ENCODE results near the gene KCNK18.

The KCNK18 gene

DNA sequence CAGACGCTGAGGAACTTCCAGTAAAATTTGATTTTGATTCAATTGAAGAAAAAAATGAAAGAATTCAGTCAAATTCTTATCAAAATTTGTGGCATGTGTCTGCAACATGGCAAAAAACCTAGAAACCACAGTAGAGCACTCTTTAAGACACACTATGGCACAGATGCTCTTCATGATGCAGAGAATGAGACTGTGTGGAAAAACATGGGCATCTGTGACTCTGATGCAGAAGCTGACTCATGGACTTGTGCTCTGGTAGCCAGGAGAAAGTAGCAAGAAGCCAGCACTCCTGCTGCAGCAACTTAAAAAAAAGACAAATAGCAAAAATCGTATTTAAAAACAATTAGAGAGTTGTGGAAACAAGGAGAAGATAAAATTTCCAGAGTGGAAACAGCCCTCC lies 8.9 kb upstream of the KCNK18 start:
- Histone ChIP-seq H4K20me1 (ENCODE audit: insufficient read depth, low read length) (no peaks in the 10 kb centered on the region), H3K4me3 (ENCODE audit: low read depth in 1 of 2, low read length in 2 of 2) (no peak overlapping the region)

DNA sequence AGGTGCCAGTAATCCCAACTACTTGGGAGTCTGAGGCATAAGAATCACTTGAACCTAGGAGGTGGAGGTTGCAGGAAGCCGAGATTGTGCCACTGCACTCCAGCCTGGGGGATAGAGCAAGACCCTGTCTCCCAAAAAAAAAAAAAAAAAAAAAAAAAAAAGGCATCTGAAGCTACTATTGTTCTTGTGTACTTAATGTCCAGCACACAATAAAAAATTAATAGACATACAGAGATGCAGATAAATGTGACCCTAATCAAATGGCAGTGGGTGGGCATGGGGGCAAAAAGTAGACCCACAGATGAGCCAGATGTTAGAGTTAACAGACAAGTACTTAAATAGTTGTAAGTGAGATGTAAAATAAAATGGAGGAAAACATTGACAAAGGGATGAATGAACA lies 7.7 kb upstream of the KCNK18 start:
- no peak overlapping the region for H3K27ac ChIP-seq (ENCODE audit: low read length)
- TF ChIP-seq CTCF (IDR thresholded peaks at IDR 0.05; ENCODE audit: borderline replicate concordance, extremely low read depth, low read length, poor library complexity, severe bottlenecking) (no peak), EZH2 (IDR thresholded peaks at IDR 0.05; ENCODE audit: borderline replicate concordance, low read depth, low read length, severe bottlenecking) (no peak)
- no peak overlapping the region for H2AFZ ChIP-seq (ENCODE audit: low read depth, low read length)
- no peaks in the 10 kb centered on the region for H3K79me2 ChIP-seq (ENCODE audit: insufficient read depth, low read length)
- H3K4me3 ChIP-seq (ENCODE audit: low read depth in 1 of 2, low read length in 2 of 2): no peak overlapping the region
- H3K4me2 ChIP-seq (ENCODE audit: insufficient read depth, low read length): no peak overlapping the region
- ATAC-seq (ENCODE audit: insufficient read depth, low read depth) (no peak), DNase-seq (no peak)
- H3K36me3 ChIP-seq (ENCODE audit: insufficient read depth, low read length): no peaks in the 10 kb centered on the region
- no peaks in the 10 kb centered on the region for H3K27me3 ChIP-seq (ENCODE audit: insufficient read depth, low read length, poor library complexity)
- H3K9ac ChIP-seq (ENCODE audit: low read depth, low read length): no peak overlapping the region
- H4K20me1 ChIP-seq (ENCODE audit: insufficient read depth, low read length): no peaks in the 10 kb centered on the region
- H3K4me1 ChIP-seq (ENCODE audit: insufficient read depth, low read length): no peaks in the 10 kb centered on the region
- H3K9me3 ChIP-seq (ENCODE audit: insufficient read depth, low read length, severe bottlenecking): peaks cover 9% of the 10 kb centered on the region

More for the DNA sequence above, 8.9 kb upstream of the KCNK18 start:
- no peak for TF ChIP-seq CTCF (IDR thresholded peaks at IDR 0.05; ENCODE audit: borderline replicate concordance, extremely low read depth, low read length, poor library complexity, severe bottlenecking)
- TF ChIP-seq EZH2 (IDR thresholded peaks at IDR 0.05; ENCODE audit: borderline replicate concordance, low read depth, low read length, severe bottlenecking): no peak
- Histone ChIP-seq H3K9me3 (ENCODE audit: insufficient read depth, low read length, severe bottlenecking) (peaks cover 9% of the 10 kb centered on the region), H3K9ac (ENCODE audit: low read depth, low read length) (no peak overlapping the region), H3K27me3 (ENCODE audit: insufficient read depth, low read length, poor library complexity) (no peaks in the 10 kb centered on the region), H3K79me2 (ENCODE audit: insufficient read depth, low read length) (no peaks in the 10 kb centered on the region), H3K4me1 (ENCODE audit: insufficient read depth, low read length) (no peaks in the 10 kb centered on the region), H3K36me3 (ENCODE audit: insufficient read depth, low read length) (no peaks in the 10 kb centered on the region), H2AFZ (ENCODE audit: low read depth, low read length) (no peak overlapping the region), H3K4me2 (ENCODE audit: insufficient read depth, low read length) (no peak overlapping the region), H3K27ac (ENCODE audit: low read length) (no peak overlapping the region)
- no peak for DNase-seq
- no peak for ATAC-seq (ENCODE audit: insufficient read depth, low read depth)

DNA sequence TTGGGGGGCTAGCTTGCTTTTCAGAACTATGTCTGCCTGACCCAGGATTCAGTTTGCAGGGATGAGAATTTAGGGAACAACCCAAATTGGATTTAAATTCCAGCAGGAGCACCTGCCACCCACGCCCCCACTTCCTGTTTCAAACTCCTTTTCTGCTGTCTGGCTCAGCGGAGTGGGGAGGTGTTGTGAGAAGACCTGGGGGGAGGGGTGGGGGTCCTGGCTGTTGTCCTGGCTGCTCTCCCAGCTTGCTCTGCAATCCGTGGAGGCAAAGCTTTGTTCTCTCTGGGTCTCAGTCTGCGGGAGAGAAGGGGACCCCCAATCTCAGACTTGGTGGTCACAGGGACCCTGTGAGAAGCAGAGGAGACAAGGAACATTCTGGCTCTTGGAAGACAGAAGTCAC lies 799 bp downstream of the KCNK18 start:
- Histone ChIP-seq H3K79me2 (ENCODE audit: insufficient read depth, low read length) (no peaks in the 10 kb centered on the region), H3K27ac (ENCODE audit: low read length) (no peak overlapping the region), H3K4me1 (ENCODE audit: insufficient read depth, low read length) (no peaks in the 10 kb centered on the region), H2AFZ (ENCODE audit: low read depth, low read length) (no peak overlapping the region), H3K4me2 (ENCODE audit: insufficient read depth, low read length) (no peak overlapping the region), H3K9ac (ENCODE audit: low read depth, low read length) (no peak overlapping the region), H4K20me1 (ENCODE audit: insufficient read depth, low read length) (no peaks in the 10 kb centered on the region; the same call in 1 of the 2 replicates), H3K9me3 (ENCODE audit: insufficient read depth, low read length, severe bottlenecking) (no peaks in the 10 kb centered on the region), H3K4me3 (ENCODE audit: low read depth in 1 of 2, low read length in 2 of 2) (no peak overlapping the region), H3K27me3 (ENCODE audit: insufficient read depth, low read length, poor library complexity) (no peaks in the 10 kb centered on the region), H3K36me3 (ENCODE audit: insufficient read depth, low read length) (no peaks in the 10 kb centered on the region)
- TF ChIP-seq EZH2 (IDR thresholded peaks at IDR 0.05; ENCODE audit: borderline replicate concordance, low read depth, low read length, severe bottlenecking): no peak
- no peak for TF ChIP-seq CTCF (IDR thresholded peaks at IDR 0.05; ENCODE audit: borderline replicate concordance, extremely low read depth, low read length, poor library complexity, severe bottlenecking)
- no peak for ATAC-seq (ENCODE audit: insufficient read depth, low read depth)
- DNase-seq: no peak

GRCh38 chr10:117201826-117202225 lies 4.5 kb downstream of the KCNK18 start:
- TF ChIP-seq EZH2 (IDR thresholded peaks at IDR 0.05; ENCODE audit: borderline replicate concordance, low read depth, low read length, severe bottlenecking): no peak
- no peak for TF ChIP-seq CTCF (IDR thresholded peaks at IDR 0.05; ENCODE audit: borderline replicate concordance, extremely low read depth, low read length, poor library complexity, severe bottlenecking)
- Histone ChIP-seq H3K27me3 (ENCODE audit: insufficient read depth, low read length, poor library complexity) (no peaks in the 10 kb centered on the region), H3K9me3 (ENCODE audit: insufficient read depth, low read length, severe bottlenecking) (no peaks in the 10 kb centered on the region), H4K20me1 (ENCODE audit: insufficient read depth, low read length) (no peaks in the 10 kb centered on the region; the same call in 1 of the 2 replicates), H3K79me2 (ENCODE audit: insufficient read depth, low read length) (no peaks in the 10 kb centered on the region), H3K4me3 (ENCODE audit: low read depth in 1 of 2, low read length in 2 of 2) (no peak overlapping the region), H3K4me2 (ENCODE audit: insufficient read depth, low read length) (no peak overlapping the region), H2AFZ (ENCODE audit: low read depth, low read length) (no peak overlapping the region), H3K36me3 (ENCODE audit: insufficient read depth, low read length) (no peaks in the 10 kb centered on the region), H3K27ac (ENCODE audit: low read length) (no peak overlapping the region), H3K9ac (ENCODE audit: low read depth, low read length) (no peak overlapping the region), H3K4me1 (ENCODE audit: insufficient read depth, low read length) (no peaks in the 10 kb centered on the region)
- DNase-seq (no peak), ATAC-seq (ENCODE audit: insufficient read depth, low read depth) (no peak)
